ENCODE data around the gene RPL18. TPM values are rescaled to one million over a fixed set of nuclear protein-coding genes. Genes with fewer than 3 reads are reported as not detected.
A peak's percentile ranks its signal among the peaks of the same experiment; 100 is the strongest.
"Not testable (repeated sequence)": the region's sequence is repeated elsewhere in the genome, so short reads cannot be mapped to it uniquely, and the experiment has no call there.

Gene RPL18
- total RNA-seq, 1 donor from 2014 or later = 1,683 TPM

DNA sequence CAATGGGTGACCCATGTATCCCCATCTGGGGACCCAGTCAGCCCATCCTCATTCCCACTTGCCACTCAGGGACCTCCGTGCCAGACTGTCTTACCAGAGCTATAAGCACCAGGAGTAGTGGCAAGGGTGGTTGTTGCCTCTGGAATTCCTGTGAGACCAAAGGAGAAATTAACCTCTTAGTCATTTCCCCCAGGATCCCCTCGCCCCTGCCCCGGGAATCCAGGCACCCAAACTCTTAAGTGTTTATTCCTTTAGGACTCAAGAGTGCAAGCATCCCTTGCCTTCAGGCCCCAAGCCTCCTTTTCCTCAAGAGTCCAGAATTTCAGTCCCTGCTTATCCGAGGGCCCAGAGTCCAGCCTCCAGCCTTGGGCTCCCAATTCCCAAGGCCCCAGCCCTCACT, 44.7 kb upstream of the RPL18 start:
- Mint-ChIP-seq H3K27me3 (ENCODE audit: unreplicated experiment) (peaks cover 7% of the 10 kb centered on the region), H3K27ac (ENCODE audit: unreplicated experiment) (no peak overlapping the region), H3K4me1 (ENCODE audit: unreplicated experiment) (no peaks in the 10 kb centered on the region), H3K9me3 (ENCODE audit: unreplicated experiment) (no peaks in the 10 kb centered on the region), H3K4me3 (ENCODE audit: unreplicated experiment) (no peak overlapping the region), H3K36me3 (ENCODE audit: low read depth, unreplicated experiment) (no peaks in the 10 kb centered on the region)
- DNase-seq (ENCODE audit: low spot score) = no peak
- TF ChIP-seq, protein P1, sequence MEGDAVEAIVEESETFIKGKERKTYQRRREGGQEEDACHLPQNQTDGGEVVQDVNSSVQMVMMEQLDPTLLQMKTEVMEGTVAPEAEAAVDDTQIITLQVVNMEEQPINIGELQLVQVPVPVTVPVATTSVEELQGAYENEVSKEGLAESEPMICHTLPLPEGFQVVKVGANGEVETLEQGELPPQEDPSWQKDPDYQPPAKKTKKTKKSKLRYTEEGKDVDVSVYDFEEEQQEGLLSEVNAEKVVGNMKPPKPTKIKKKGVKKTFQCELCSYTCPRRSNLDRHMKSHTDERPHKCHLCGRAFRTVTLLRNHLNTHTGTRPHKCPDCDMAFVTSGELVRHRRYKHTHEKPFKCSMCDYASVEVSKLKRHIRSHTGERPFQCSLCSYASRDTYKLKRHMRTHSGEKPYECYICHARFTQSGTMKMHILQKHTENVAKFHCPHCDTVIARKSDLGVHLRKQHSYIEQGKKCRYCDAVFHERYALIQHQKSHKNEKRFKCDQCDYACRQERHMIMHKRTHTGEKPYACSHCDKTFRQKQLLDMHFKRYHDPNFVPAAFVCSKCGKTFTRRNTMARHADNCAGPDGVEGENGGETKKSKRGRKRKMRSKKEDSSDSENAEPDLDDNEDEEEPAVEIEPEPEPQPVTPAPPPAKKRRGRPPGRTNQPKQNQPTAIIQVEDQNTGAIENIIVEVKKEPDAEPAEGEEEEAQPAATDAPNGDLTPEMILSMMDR (IDR thresholded peaks at IDR 0.05; ENCODE audit: unreplicated experiment) = no peak

DNA sequence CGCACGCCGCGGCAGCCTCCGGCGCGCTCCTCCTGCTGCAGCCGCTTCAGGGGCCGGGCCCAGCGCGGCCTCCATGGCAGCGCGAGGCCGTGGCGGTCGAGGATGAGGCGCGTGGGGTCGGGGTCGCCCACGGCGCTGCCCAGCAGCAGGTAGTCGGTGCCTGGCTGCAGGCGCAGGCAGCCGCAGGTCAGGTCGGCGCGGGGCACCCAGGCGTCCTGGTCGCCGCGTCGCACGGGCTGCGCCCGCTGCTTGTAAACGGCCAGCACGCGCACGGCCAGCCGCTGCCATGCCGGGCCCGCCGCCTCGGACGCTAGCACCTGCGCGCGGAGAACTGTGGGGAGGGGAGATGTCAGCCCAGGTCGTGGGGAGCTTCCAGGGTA, 42.7 kb upstream of the RPL18 start:
- Mint-ChIP-seq H3K27me3 (ENCODE audit: unreplicated experiment) (peaks cover 7% of the 10 kb centered on the region), H3K9me3 (ENCODE audit: unreplicated experiment) (no peaks in the 10 kb centered on the region), H3K36me3 (ENCODE audit: low read depth, unreplicated experiment) (no peaks in the 10 kb centered on the region), H3K27ac (ENCODE audit: unreplicated experiment) (no peak overlapping the region), H3K4me3 (ENCODE audit: unreplicated experiment) (no peak overlapping the region), H3K4me1 (ENCODE audit: unreplicated experiment) (peaks cover 4% of the 10 kb centered on the region)
- DNase-seq (ENCODE audit: low spot score) = no peak
- TF ChIP-seq, protein P1 (IDR thresholded peaks at IDR 0.05; ENCODE audit: unreplicated experiment) = no peak

DNA sequence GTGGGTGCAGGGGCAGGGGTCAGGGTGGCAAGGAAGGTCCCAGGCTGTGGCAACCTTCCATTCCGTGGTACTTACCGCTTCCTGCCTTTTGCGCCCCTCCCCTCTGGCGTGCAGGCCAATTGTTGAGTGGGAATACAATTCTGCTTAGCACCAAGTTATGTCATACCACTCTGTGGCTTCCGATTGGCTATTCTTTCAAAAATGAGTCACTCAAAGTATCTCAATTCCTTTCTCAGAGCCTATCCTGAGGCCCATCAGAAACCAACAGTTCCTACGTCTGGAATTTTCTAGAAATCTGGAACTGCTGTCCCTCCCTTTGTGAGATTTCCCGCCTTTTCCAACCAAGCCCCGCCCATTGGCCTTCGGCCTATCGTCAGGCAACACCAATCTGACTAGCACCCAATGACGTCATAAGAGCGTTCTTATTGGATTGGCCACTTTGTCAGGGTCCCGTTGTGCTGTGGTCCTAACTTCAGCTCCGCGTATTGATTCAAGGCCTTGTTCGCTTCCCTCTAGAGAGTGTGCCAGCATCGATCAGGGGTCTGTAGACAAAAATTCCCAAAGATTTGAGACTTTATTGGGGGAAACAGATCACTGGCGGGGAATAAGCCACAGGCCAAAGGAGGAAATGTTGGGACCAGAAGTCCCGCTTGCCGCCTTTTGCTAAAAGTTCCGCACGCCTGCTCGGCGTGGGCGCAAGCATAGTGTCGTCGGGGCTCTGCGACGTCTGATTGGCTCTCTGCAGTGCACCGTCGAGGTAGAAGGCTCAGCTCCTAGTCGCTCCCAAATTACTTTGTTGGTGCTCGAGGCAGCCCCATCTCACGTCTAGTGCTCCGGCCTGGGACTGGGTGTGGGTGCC, 42.1 kb upstream of the RPL18 start:
- H3K27me3 Mint-ChIP-seq (ENCODE audit: unreplicated experiment) = peaks cover 7% of the 10 kb centered on the region
- TF ChIP-seq, protein P1 (IDR thresholded peaks at IDR 0.05; ENCODE audit: unreplicated experiment) = no peak
- peaks cover 5% of the 10 kb centered on the region for H3K4me1 Mint-ChIP-seq (ENCODE audit: unreplicated experiment)
- DNase-seq (ENCODE audit: low spot score) = peak; percentile 41
- no peaks in the 10 kb centered on the region for H3K36me3 Mint-ChIP-seq (ENCODE audit: low read depth, unreplicated experiment)
- H3K9me3 Mint-ChIP-seq (ENCODE audit: unreplicated experiment) = no peaks in the 10 kb centered on the region
- no peak overlapping the region for H3K4me3 Mint-ChIP-seq (ENCODE audit: unreplicated experiment)
- no peak overlapping the region for H3K27ac Mint-ChIP-seq (ENCODE audit: unreplicated experiment)

DNA sequence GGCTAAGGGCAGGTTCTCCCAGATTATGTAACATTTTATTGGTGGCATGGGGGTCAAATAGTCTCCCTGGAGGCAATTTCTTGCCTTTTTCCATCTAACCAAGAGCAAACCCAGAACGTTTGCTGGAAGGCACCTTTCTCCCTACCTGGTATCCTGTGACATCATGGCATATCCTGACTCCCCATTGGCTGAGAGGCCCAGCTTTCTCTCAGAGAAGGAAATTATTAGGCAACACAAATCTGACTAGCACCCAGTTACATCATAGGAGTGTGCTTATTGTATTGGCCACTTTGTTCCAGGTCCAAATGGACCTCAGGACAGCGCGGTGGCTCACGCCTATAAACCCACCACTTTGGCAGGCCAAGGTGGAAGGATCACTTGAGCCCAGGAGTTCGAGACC, 40.8 kb upstream of the RPL18 start:
- Mint-ChIP-seq H3K27ac (ENCODE audit: unreplicated experiment) (no peak overlapping the region), H3K27me3 (ENCODE audit: unreplicated experiment) (peaks cover 5% of the 10 kb centered on the region), H3K9me3 (ENCODE audit: unreplicated experiment) (no peaks in the 10 kb centered on the region), H3K4me1 (ENCODE audit: unreplicated experiment) (peaks cover 5% of the 10 kb centered on the region), H3K4me3 (ENCODE audit: unreplicated experiment) (no peak overlapping the region), H3K36me3 (ENCODE audit: low read depth, unreplicated experiment) (no peaks in the 10 kb centered on the region)
- TF ChIP-seq, protein P1 (IDR thresholded peaks at IDR 0.05; ENCODE audit: unreplicated experiment) = no peak
- DNase-seq (ENCODE audit: low spot score) = no peak

DNA sequence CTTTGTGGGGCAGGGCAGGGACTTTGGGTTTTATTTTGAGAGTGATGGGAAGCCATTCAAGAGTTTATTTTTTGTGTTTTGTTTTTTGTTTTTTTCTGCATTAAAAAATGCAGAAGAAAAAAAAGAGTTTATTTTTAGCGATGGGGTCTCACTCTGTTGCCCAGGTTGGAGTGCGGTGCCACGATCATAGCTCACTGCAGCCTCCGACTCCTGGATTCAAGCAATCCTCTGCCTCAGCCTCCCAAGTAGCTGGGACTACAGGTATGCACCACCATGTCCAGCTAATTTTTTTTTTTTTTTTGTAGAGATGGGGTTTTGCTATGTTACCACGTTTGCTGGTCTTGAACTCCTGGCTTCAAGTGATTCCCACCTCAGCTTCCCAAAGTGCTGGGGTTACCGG, 39.5 kb upstream of the RPL18 start:
- TF ChIP-seq, protein P1 (IDR thresholded peaks at IDR 0.05; ENCODE audit: unreplicated experiment) = no peak
- Mint-ChIP-seq H3K4me1 (ENCODE audit: unreplicated experiment) (peaks cover 5% of the 10 kb centered on the region), H3K4me3 (ENCODE audit: unreplicated experiment) (no peak overlapping the region), H3K9me3 (ENCODE audit: unreplicated experiment) (no peaks in the 10 kb centered on the region), H3K27me3 (ENCODE audit: unreplicated experiment) (peaks cover 5% of the 10 kb centered on the region), H3K27ac (ENCODE audit: unreplicated experiment) (no peak overlapping the region), H3K36me3 (ENCODE audit: low read depth, unreplicated experiment) (no peaks in the 10 kb centered on the region)
- DNase-seq (ENCODE audit: low spot score) = no peak

DNA sequence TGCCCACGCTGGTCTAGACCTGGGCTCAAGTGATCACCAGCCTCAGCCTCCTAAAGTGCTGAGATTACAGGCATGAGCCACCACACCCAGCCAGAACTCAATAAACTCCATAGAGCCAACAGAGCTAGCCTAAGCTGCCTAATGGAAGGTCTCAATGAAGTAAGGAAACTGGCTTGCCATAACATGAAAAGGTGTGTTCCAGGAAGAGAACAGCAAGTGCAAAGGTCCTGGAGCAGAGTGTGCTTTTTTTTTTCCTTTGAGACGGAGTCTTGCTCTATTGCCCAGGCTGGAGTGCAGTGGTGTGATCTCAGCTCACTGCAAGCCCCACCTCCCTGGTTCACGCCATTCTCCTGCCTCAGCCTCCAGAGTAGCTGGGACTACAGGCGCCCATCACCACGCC, 38.9 kb upstream of the RPL18 start:
- H3K4me3 Mint-ChIP-seq (ENCODE audit: unreplicated experiment); H3K27ac Mint-ChIP-seq (ENCODE audit: unreplicated experiment); H3K36me3 Mint-ChIP-seq (ENCODE audit: low read depth, unreplicated experiment); H3K9me3 Mint-ChIP-seq (ENCODE audit: unreplicated experiment); H3K4me1 Mint-ChIP-seq (ENCODE audit: unreplicated experiment); H3K27me3 Mint-ChIP-seq (ENCODE audit: unreplicated experiment); DNase-seq (ENCODE audit: low spot score): not testable (repeated sequence)
